OCI-LY3 (cell line): ENCODE measurements around the gene BRAF.
A peak's percentile ranks its signal among the peaks of the same experiment; 100 is the strongest.
"Not testable (repeated sequence)": the region's sequence is repeated elsewhere in the genome, so short reads cannot be mapped to it uniquely, and the experiment has no call there.

Experiments
- H2AFZ ChIP-seq: fragments of 200-600, 300-600 bp; shearing (Covaris generic); 2 replicates; pipeline ENCODE4 v1.6.0; 2014; ENCODE audit warnings: antibody characterized with exemption, low read depth, low read length
- H3K27ac ChIP-seq: fragments of 200-600, 300-600 bp; sonication (generic); 2 replicates; pipeline ENCODE4 v1.5.1; 2014; ENCODE audit warnings: mild to moderate bottlenecking, low read length, moderate library complexity, mixed read lengths
- H3K27me3 ChIP-seq: fragments of 200-600, 300-600 bp; sonication (generic); 2 replicates; pipeline ENCODE4 v1.6.1; 2014; ENCODE audit warnings: low read depth, low read length, mixed read lengths
- H3K36me3 ChIP-seq: fragments of 200-600, 300-600 bp; sonication (generic); replicated peaks from 2 replicates; pipeline ENCODE3; 2014; ENCODE audit warnings: low read depth, low read length, mixed read lengths
- H3K4me1 ChIP-seq: fragments of 300-600, 200-600 bp; sonication (generic); 2 replicates; pipeline ENCODE4 v1.6.1; 2014; ENCODE audit warnings: low read length, mixed read lengths
- H3K4me2 ChIP-seq: fragments of 200-600, 300-600 bp; sonication (generic); 2 replicates; pipeline ENCODE4 v1.6.1; 2014; ENCODE audit warnings: low read length, mixed read lengths
- H3K4me3 ChIP-seq: fragments of 300-600, 200-600 bp; sonication (generic); 2 replicates; pipeline ENCODE4 v1.5.1; 2014; ENCODE audit warnings: antibody characterized with exemption, mild to moderate bottlenecking, low read length, moderate library complexity
- H3K79me2 ChIP-seq: fragments of 300-600, 200-600 bp; shearing (Covaris generic); 2 replicates; pipeline ENCODE4 v1.6.1; 2014; ENCODE audit warnings: mild to moderate bottlenecking, low read length, mixed read lengths
- H3K9ac ChIP-seq: fragments of 300-600, 200-600 bp; shearing (Covaris generic); 2 replicates; pipeline ENCODE4 v1.6.0; 2014; ENCODE audit warnings: mild to moderate bottlenecking, low read length, moderate library complexity
- H3K9me3 ChIP-seq: fragments of 200-600, 300-600 bp; shearing (Covaris generic); 2 replicates; pipeline ENCODE4 v1.6.1; 2014; ENCODE audit warnings: low read length, mixed read lengths; ENCODE audit not compliant: insufficient read depth
- H4K20me1 ChIP-seq: fragments of 200-600, 300-600 bp; sonication (generic); 2 replicates; pipeline ENCODE4 v1.6.1; 2016; ENCODE audit warnings: low read length, mixed read lengths; ENCODE audit not compliant: insufficient read depth
- CTCF ChIP-seq: fragments of 200-600, 300-600 bp; sonication (generic); IDR thresholded peaks from 2 replicates; pipeline ENCODE4 v1.5.1; 2014; ENCODE audit warnings: antibody characterized with exemption, low read length, low read depth
- EZH2phosphoT487 ChIP-seq: fragments of 200-600 bp; shearing (Covaris generic); IDR thresholded peaks from 2 replicates; pipeline ENCODE4 v1.6.1; 2018; ENCODE audit warnings: antibody characterized with exemption, mixed run types, low read depth

Gene BRAF

GRCh38 chr7:140745266-140746058, 179.3 kb downstream of the BRAF start:
- Histone ChIP-seq H3K9me3 (no peaks in the 10 kb centered on the region), H2AFZ (no peak overlapping the region), H3K36me3 (peaks cover 12% of the 10 kb centered on the region), H3K27me3 (no peaks in the 10 kb centered on the region), H3K4me3 (no peak overlapping the region), H4K20me1 (peaks cover 6% of the 10 kb centered on the region; the same call in 1 of the 2 replicates), H3K27ac (no peak overlapping the region), H3K4me1 (peaks cover 11% of the 10 kb centered on the region), H3K4me2 (peak overlapping the region; percentile 15), H3K9ac (no peak overlapping the region), H3K79me2 (no peaks in the 10 kb centered on the region)
- TF ChIP-seq EZH2phosphoT487 (no peak), CTCF (no peak)

- TF ChIP-seq CTCF = no peak
- TF ChIP-seq EZH2phosphoT487 = no peak
These were observed 180.7 kb downstream of the BRAF start for GRCh38 chr7:140744005-140744404.

GRCh38 chr7:140743255-140743654, 181.5 kb downstream of the BRAF start:
- H3K36me3 ChIP-seq = peaks cover 15% of the 10 kb centered on the region
- H3K79me2 ChIP-seq, H4K20me1 ChIP-seq, H3K4me2 ChIP-seq, H3K4me3 ChIP-seq, H3K9ac ChIP-seq, H3K27me3 ChIP-seq, H3K9me3 ChIP-seq, H2AFZ ChIP-seq, H3K27ac ChIP-seq: not testable (repeated sequence)
- peaks cover 11% of the 10 kb centered on the region for H3K4me1 ChIP-seq

More at GRCh38 chr7:140744005-140744404, 180.7 kb downstream of the BRAF start:
- Histone ChIP-seq H3K9ac (no peak overlapping the region), H3K79me2 (no peaks in the 10 kb centered on the region), H3K4me2 (no peak overlapping the region), H3K36me3 (peaks cover 14% of the 10 kb centered on the region), H4K20me1 (peaks cover 6% of the 10 kb centered on the region; the same call in 1 of the 2 replicates), H3K9me3 (no peaks in the 10 kb centered on the region), H3K27ac (no peak overlapping the region), H3K4me3 (no peak overlapping the region), H3K4me1 (peaks cover 11% of the 10 kb centered on the region), H2AFZ (no peak overlapping the region), H3K27me3 (no peaks in the 10 kb centered on the region)

- Histone ChIP-seq H3K4me3 (no peak overlapping the region), H3K79me2 (no peaks in the 10 kb centered on the region), H3K9me3 (no peaks in the 10 kb centered on the region), H2AFZ (no peak overlapping the region), H3K4me1 (no peaks in the 10 kb centered on the region), H4K20me1 (no peaks in the 10 kb centered on the region), H3K27me3 (no peaks in the 10 kb centered on the region), H3K27ac (no peak overlapping the region), H3K9ac (no peak overlapping the region), H3K36me3 (peaks cover 4% of the 10 kb centered on the region), H3K4me2 (no peak overlapping the region)
- TF ChIP-seq EZH2phosphoT487 (no peak), CTCF (no peak)
These were observed 186.4 kb downstream of the BRAF start for GRCh38 chr7:140738280-140738679.
